SK-N-SH (cell line): ENCODE results near the gene ARHGEF12. TPM values are rescaled to one million over a fixed set of nuclear protein-coding genes. Genes with fewer than 3 reads are reported as not detected.

Source experiments
- CTCF ChIA-PET: fragments of 300-600, 350-600 bp; formaldehyde crosslinking; extraction: SDS; loops from one replicate; lab custom pipeline; 2021; lab: Yijun Ruan, JAX
- POLR2A ChIA-PET: fragments of 350-600 bp; sonication (Branson Sonifier 250); formaldehyde crosslinking; extraction: SDS; loops from one replicate; lab custom pipeline; 2020; ENCODE audit warnings: antibody characterized with exemption, inconsistent platforms; lab: Yijun Ruan, JAX
- DNase-seq: peaks from one replicate; pipeline ENCODE4 v3.0.0; 2012
- H2AFZ ChIP-seq: fragments of 200-600 bp; sonication (generic); 2 replicates; pipeline ENCODE4 v1.8.1; 2016; ENCODE audit warnings: antibody characterized with exemption, mild to moderate bottlenecking, low read depth
- H3F3A ChIP-seq: fragments of 200-600 bp; sonication (generic); replicated peaks from 2 replicates; pipeline ENCODE3; 2016; ENCODE audit warnings: antibody characterized with exemption, mild to moderate bottlenecking; ENCODE audit not compliant: insufficient read depth
- H3K27ac ChIP-seq, 2 experiments: fragments of 200-500 bp in 1 of 2; fragments of 200-600 bp in 1 of 2; sonication (Bioruptor generic) in 1 of 2; sonication (generic), shearing (Covaris generic) in 1 of 2; 2 replicates each; pipeline versions ENCODE4 v1.5.1 to v1.6.1; 2014 to 2016; ENCODE audit warnings: low read depth in 2 of 2, inconsistent platforms in 1 of 2, low read length in 1 of 2, mild to moderate bottlenecking in 1 of 2, mixed read lengths in 1 of 2
- H3K27me3 ChIP-seq: fragments of 200-600 bp; sonication (generic), shearing (Covaris generic); 2 replicates; pipeline ENCODE4 v1.6.1; 2016; ENCODE audit warnings: mixed run types; ENCODE audit not compliant: insufficient read depth
- H3K36me3 ChIP-seq, 2 experiments: fragments of 200-500 bp in 1 of 2; fragments of 200-600 bp in 1 of 2; sonication (Bioruptor generic) in 1 of 2; sonication (generic) in 1 of 2; replicated peaks in 1 of 2; 2 replicates each; pipeline versions ENCODE3 to v1.5.1; 2014 to 2016; ENCODE audit warnings: low read length in 1 of 2, mild to moderate bottlenecking in 1 of 2; ENCODE audit not compliant: insufficient read depth in 2 of 2, control insufficient read depth in 1 of 2
- H3K4me1 ChIP-seq, 2 experiments: fragments of 200-500 bp in 1 of 2; fragments of 200-600 bp in 1 of 2; sonication (Bioruptor generic) in 1 of 2; sonication (generic), shearing (Covaris generic) in 1 of 2; 2 replicates each; pipeline versions ENCODE4 v1.5.1 to v1.6.1; 2014 to 2016; ENCODE audit warnings: low read depth in 1 of 2, low read length in 1 of 2, mixed run types in 1 of 2; ENCODE audit not compliant: insufficient read depth in 2 of 2, control insufficient read depth in 1 of 2
- H3K4me2 ChIP-seq: fragments of 200-600 bp; sonication (generic), shearing (Covaris generic); 2 replicates; pipeline ENCODE4 v1.6.1; 2017; ENCODE audit warnings: mixed run types
- H3K4me3 ChIP-seq, 2 experiments: fragments of 200-500 bp in 1 of 2; fragments of 200-600 bp in 1 of 2; sonication (Bioruptor generic) in 1 of 2; sonication (generic), shearing (Covaris generic) in 1 of 2; 2 replicates each; pipeline versions ENCODE4 v1.5.1 to v1.8.1; 2014 to 2016; ENCODE audit warnings: low read depth in 2 of 2, inconsistent platforms in 1 of 2, low read length in 1 of 2, mild to moderate bottlenecking in 1 of 2, mixed read lengths in 1 of 2, moderate library complexity in 1 of 2
- H3K79me2 ChIP-seq: fragments of 200-600 bp; sonication (generic); 2 replicates; pipeline ENCODE4 v1.8.1; 2017; ENCODE audit warnings: mild to moderate bottlenecking; ENCODE audit not compliant: insufficient read depth
- H3K9ac ChIP-seq: fragments of 200-600 bp; sonication (generic); 2 replicates; pipeline ENCODE4 v1.6.1; 2017; ENCODE audit warnings: mixed run types
- H3K9me2 ChIP-seq: fragments of 200-600 bp; sonication (generic); 2 replicates; pipeline ENCODE4 v1.6.1; 2017; ENCODE audit warnings: mixed run types
- H3K9me3 ChIP-seq: fragments of 200-600 bp; sonication (generic); 2 replicates; pipeline ENCODE4 v1.6.1; 2017; ENCODE audit warnings: mixed run types, mild to moderate bottlenecking, moderate library complexity
- H4K20me1 ChIP-seq: fragments of 200-600 bp; sonication (generic); 2 replicates; pipeline ENCODE4 v1.6.1; 2017; ENCODE audit warnings: mild to moderate bottlenecking, mixed run types; ENCODE audit not compliant: insufficient read depth
- FOXJ3 ChIP-seq: sonication (generic); formaldehyde crosslinking; IDR thresholded peaks from 2 replicates; pipeline ENCODE4 v1.5.1; 2020; ENCODE audit warnings: mild to moderate bottlenecking, missing genetic modification reagents
- FOXM1 ChIP-seq: IDR thresholded peaks from 2 replicates; pipeline ENCODE4 v1.4.0; 2012; ENCODE audit warnings: low read depth, mild to moderate bottlenecking
- GATA2 ChIP-seq: sonication (generic); formaldehyde crosslinking; IDR thresholded peaks from 2 replicates; pipeline ENCODE4 v1.5.0; 2020; ENCODE audit warnings: mild to moderate bottlenecking, missing genetic modification reagents
- MXI1 ChIP-seq: IDR thresholded peaks from 2 replicates; pipeline ENCODE4 v1.6.1; 2012; ENCODE audit warnings: mild to moderate bottlenecking, low read depth, low read length, improper control_type of control experiment
- RAD21 ChIP-seq: IDR thresholded peaks from 2 replicates; pipeline ENCODE4 v1.6.1; 2012; ENCODE audit warnings: mild to moderate bottlenecking, low read length
- RFX5 ChIP-seq: IDR thresholded peaks from 2 replicates; pipeline ENCODE4 v1.6.1; 2012; ENCODE audit warnings: mild to moderate bottlenecking, improper control_type of control experiment, low read length
- RXRA ChIP-seq: IDR thresholded peaks from 2 replicates; pipeline ENCODE4 v1.4.0; 2012; ENCODE audit warnings: low read depth, mild to moderate bottlenecking, borderline replicate concordance
- SIN3A ChIP-seq: IDR thresholded peaks from 2 replicates; pipeline ENCODE4 v1.6.1; 2012; ENCODE audit warnings: low read depth, mild to moderate bottlenecking, low read length, moderate library complexity, borderline replicate concordance
- TEAD4 ChIP-seq: IDR thresholded peaks from 2 replicates; pipeline ENCODE4 v1.4.0; 2012; ENCODE audit warnings: mild to moderate bottlenecking, borderline replicate concordance; ENCODE audit not compliant: insufficient read depth
- YY1 ChIP-seq: IDR thresholded peaks from 2 replicates; pipeline ENCODE4 v1.4.0; 2012; ENCODE audit warnings: low read depth, mild to moderate bottlenecking
- WGBS: methylation state at CpG from one replicate; pipeline ENCODE4 v1.1.6; 2017; ENCODE audit warnings: low lambda C conversion rate; 5-methylcytosine and 5-hydroxymethylcytosine counted together
- polyA plus RNA-seq, 3 experiments: library from polyadenylated mRNA; depleted of rRNA; stranded (reverse); fragments of >200 nt; gene quantifications; 2 replicates each; pipeline ENCODE4 v1.2.3, GENCODE V29; 2012
- TF ChIP-seq, protein P1 (sequence below): fragments of 150-350 bp; IDR thresholded peaks from 2 replicates; pipeline ENCODE4 v1.6.1; 2016; ENCODE audit warnings: mild to moderate bottlenecking, low read depth, low read length
- TF ChIP-seq, protein P2 (sequence below): fragments of 150-350 bp; IDR thresholded peaks from 2 replicates; pipeline ENCODE4 v1.6.1; 2017; ENCODE audit warnings: antibody characterized with exemption, low read length, low read depth, borderline replicate concordance

The ARHGEF12 gene
- polyA plus RNA-seq, 1 of the 3 experiments (the other 2 are of a cell fraction) = 12.3 TPM

DNA sequence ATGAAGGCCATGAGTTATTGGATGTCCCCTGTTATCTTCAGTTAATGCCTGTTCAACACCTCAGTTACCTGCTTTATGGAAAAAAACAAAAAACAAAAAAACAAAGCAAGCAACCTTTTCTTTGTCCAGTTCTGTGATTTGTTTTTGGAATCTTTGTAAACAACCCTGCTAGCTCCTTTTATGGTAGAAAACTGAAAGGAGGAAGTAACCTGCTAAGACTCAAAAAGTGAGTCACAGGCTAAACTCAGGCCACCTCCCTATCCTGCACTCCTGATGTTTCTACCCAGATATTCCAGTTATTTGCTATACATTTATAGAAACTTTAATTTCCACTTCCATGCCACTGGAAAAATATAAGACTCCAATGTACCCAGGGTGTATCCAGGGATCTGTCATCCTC, 31.7 kb upstream of the ARHGEF12 start:
- TF ChIP-seq, protein P1, sequence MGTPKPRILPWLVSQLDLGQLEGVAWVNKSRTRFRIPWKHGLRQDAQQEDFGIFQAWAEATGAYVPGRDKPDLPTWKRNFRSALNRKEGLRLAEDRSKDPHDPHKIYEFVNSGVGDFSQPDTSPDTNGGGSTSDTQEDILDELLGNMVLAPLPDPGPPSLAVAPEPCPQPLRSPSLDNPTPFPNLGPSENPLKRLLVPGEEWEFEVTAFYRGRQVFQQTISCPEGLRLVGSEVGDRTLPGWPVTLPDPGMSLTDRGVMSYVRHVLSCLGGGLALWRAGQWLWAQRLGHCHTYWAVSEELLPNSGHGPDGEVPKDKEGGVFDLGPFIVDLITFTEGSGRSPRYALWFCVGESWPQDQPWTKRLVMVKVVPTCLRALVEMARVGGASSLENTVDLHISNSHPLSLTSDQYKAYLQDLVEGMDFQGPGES = no peak
- TF ChIP-seq FOXM1 = no peak
- TF ChIP-seq, protein P2, sequence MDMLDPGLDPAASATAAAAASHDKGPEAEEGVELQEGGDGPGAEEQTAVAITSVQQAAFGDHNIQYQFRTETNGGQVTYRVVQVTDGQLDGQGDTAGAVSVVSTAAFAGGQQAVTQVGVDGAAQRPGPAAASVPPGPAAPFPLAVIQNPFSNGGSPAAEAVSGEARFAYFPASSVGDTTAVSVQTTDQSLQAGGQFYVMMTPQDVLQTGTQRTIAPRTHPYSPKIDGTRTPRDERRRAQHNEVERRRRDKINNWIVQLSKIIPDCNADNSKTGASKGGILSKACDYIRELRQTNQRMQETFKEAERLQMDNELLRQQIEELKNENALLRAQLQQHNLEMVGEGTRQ = no peak
- no peak for TF ChIP-seq TEAD4
- CTCF ChIA-PET = interaction anchor here (0.8 to 19.4 kb wide), 8 partner anchors 19 to 133 kb away, joined by 3 to 622 read pairs (median 26); partner anchors contain the start of gene POU2F3
- H3K4me1 ChIP-seq = peaks cover 4 to 6% of the 10 kb centered on the region in 2 experiments; a peak in 1 of 4 replicates
- H3K9ac ChIP-seq = no peak overlapping the region
- no peak overlapping the region for H3K27ac ChIP-seq
- no peak overlapping the region for H3K4me3 ChIP-seq
- no peak for DNase-seq
- no peaks in the 10 kb centered on the region for H3K27me3 ChIP-seq
- POLR2A ChIA-PET = no interaction called here
- no peaks in the 10 kb centered on the region for H3K9me3 ChIP-seq
- no peaks in the 10 kb centered on the region for H4K20me1 ChIP-seq
- peaks cover 4% of the 10 kb centered on the region for H3F3A ChIP-seq
- H2AFZ ChIP-seq = no peak overlapping the region
- no peaks in the 10 kb centered on the region for H3K79me2 ChIP-seq
- no peak overlapping the region for H3K4me2 ChIP-seq
- H3K9me2 ChIP-seq = no peaks in the 10 kb centered on the region
- H3K36me3 ChIP-seq = no peaks in the 10 kb centered on the region

DNA sequence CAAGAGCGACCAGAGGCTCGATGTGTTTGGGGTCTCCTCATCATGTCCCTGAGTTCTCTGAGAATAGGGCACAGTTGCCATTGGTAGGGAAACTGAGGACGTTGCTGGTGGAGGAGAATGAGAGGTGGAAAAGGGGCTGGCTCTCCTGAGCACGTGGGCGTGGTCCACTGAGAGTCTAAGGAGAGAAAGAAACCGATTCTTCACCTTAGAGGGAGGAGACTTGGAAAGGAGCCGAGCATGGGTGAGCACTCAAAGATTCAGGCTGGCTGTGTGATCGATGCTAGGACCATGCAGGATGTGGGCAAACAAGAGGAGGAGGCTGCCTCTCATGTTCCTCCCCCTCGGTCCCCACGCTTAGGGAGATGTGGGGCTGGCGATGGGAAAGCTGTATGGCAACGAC, 30.9 kb upstream of the ARHGEF12 start:
- 0 out of 4 replicates have a peak, but pooled peaks cover 0 to 6% of the 10 kb centered on the region in 2 experiments for H3K4me1 ChIP-seq
- no peak overlapping the region for H2AFZ ChIP-seq
- H3K27me3 ChIP-seq = no peaks in the 10 kb centered on the region
- H3K9ac ChIP-seq = no peak overlapping the region
- H3F3A ChIP-seq = peaks cover 4% of the 10 kb centered on the region
- TF ChIP-seq RFX5 (no peak), RAD21 (no peak), SIN3A (no peak), MXI1 (no peak), RXRA (no peak), GATA2 (no peak), YY1 (no peak), FOXJ3 (CRISPR knock-in tag) (no peak)
- TF ChIP-seq, protein P1 = no peak
- no peak overlapping the region for H3K4me3 ChIP-seq
- 77% methylated on average over 12 of the region's 12 CpGs for WGBS
- H3K9me3 ChIP-seq = no peaks in the 10 kb centered on the region
- no peak overlapping the region for H3K4me2 ChIP-seq
- no peak for DNase-seq
- ChIA-PET CTCF (interaction anchor here (1.1 to 13.0 kb wide), 5 partner anchors 18 to 134 kb away, joined by 3 to 189 read pairs (median 5); no protein-coding TSS in a partner anchor), POLR2A (no interaction called here)
- H4K20me1 ChIP-seq = no peaks in the 10 kb centered on the region
- H3K79me2 ChIP-seq = no peaks in the 10 kb centered on the region
- no peaks in the 10 kb centered on the region for H3K36me3 ChIP-seq
- no peak overlapping the region for H3K27ac ChIP-seq
- no peaks in the 10 kb centered on the region for H3K9me2 ChIP-seq
